ENCODE measurements around the gene RINL.
A peak's percentile ranks its signal among the peaks of the same experiment; 100 is the strongest.

Gene RINL

GRCh38 chr19:38850976-38851621, 27.0 kb downstream of the RINL start:
- Mint-ChIP-seq H3K4me3 (peak overlapping the region; percentile 93), H3K9me3 (no peaks in the 10 kb centered on the region), H3K36me3 (ENCODE audit: low read depth) (peaks cover 33% of the 10 kb centered on the region), H3K27me3 (peaks cover 3% of the 10 kb centered on the region), H3K27ac (peak overlapping the region; percentile 99), H3K4me1 (peaks cover 60% of the 10 kb centered on the region)
- DNase-seq (peak; percentile 56), ATAC-seq (no peak)

- ATAC-seq (peak; percentile 87), DNase-seq (peak; percentile 97)
- Mint-ChIP-seq H3K27me3 (peaks cover 3% of the 10 kb centered on the region), H3K27ac (peak overlapping the region; percentile 99), H3K9me3 (no peaks in the 10 kb centered on the region), H3K4me3 (peak overlapping the region; percentile 93), H3K36me3 (ENCODE audit: low read depth) (peaks cover 39% of the 10 kb centered on the region), H3K4me1 (peaks cover 66% of the 10 kb centered on the region)
Measured at GRCh38 chr19:38850436-38850975, 27.6 kb downstream of the RINL start.

GRCh38 chr19:38849860-38850435, 28.1 kb downstream of the RINL start, which contains the start of gene HNRNPL:
HNRNPL (minus strand) TSS chr19:38849986; CDS start chr19:38849966, 20 bp downstream.
- ATAC-seq (peak; percentile 69), DNase-seq (peak; percentile 99)
- H3K27me3 Mint-ChIP-seq: peaks cover 3% of the 10 kb centered on the region
- H3K4me1 Mint-ChIP-seq: peaks cover 71% of the 10 kb centered on the region
- peak within 1 kb of the TSS; percentile 93 for H3K4me3 Mint-ChIP-seq
- no peaks in the 10 kb centered on the region for H3K9me3 Mint-ChIP-seq
- peak within 1 kb of the TSS; percentile 99 for H3K27ac Mint-ChIP-seq
- H3K36me3 Mint-ChIP-seq (ENCODE audit: low read depth): peaks cover 44% of the 10 kb centered on the region

GRCh38 chr19:38849147-38849859, 28.8 kb downstream of the RINL start:
- Mint-ChIP-seq H3K36me3 (ENCODE audit: low read depth) (peaks cover 49% of the 10 kb centered on the region), H3K4me1 (peaks cover 78% of the 10 kb centered on the region), H3K27me3 (peaks cover 3% of the 10 kb centered on the region), H3K9me3 (no peaks in the 10 kb centered on the region), H3K4me3 (peak overlapping the region; percentile 93), H3K27ac (peak overlapping the region; percentile 99)
- ATAC-seq: peak; percentile 6
- peak; percentile 100 for DNase-seq

GRCh38 chr19:38848299-38849146, 29.6 kb downstream of the RINL start:
- no peak for DNase-seq
- Mint-ChIP-seq H3K4me3 (peak overlapping the region; percentile 93), H3K36me3 (ENCODE audit: low read depth) (peaks cover 57% of the 10 kb centered on the region), H3K27ac (peak overlapping the region; percentile 99), H3K9me3 (no peaks in the 10 kb centered on the region), H3K27me3 (peaks cover 3% of the 10 kb centered on the region), H3K4me1 (peaks cover 82% of the 10 kb centered on the region)
- ATAC-seq: no peak

GRCh38 chr19:38846097-38846496, 32.0 kb downstream of the RINL start:
- H3K36me3 Mint-ChIP-seq (ENCODE audit: low read depth): peaks cover 81% of the 10 kb centered on the region
- peak overlapping the region; percentile 83 for H3K27ac Mint-ChIP-seq
- ATAC-seq: no peak
- peaks cover 3% of the 10 kb centered on the region for H3K27me3 Mint-ChIP-seq
- H3K9me3 Mint-ChIP-seq: no peaks in the 10 kb centered on the region
- DNase-seq: no peak
- peak overlapping the region; percentile 45 for H3K4me3 Mint-ChIP-seq
- peaks cover 92% of the 10 kb centered on the region for H3K4me1 Mint-ChIP-seq

GRCh38 chr19:38845374-38846024, 32.6 kb downstream of the RINL start:
- peak overlapping the region; percentile 83 for H3K27ac Mint-ChIP-seq
- H3K4me1 Mint-ChIP-seq: peaks cover 92% of the 10 kb centered on the region
- peaks cover 3% of the 10 kb centered on the region for H3K27me3 Mint-ChIP-seq
- peak overlapping the region; percentile 45 for H3K4me3 Mint-ChIP-seq
- H3K9me3 Mint-ChIP-seq: no peaks in the 10 kb centered on the region
- ATAC-seq (no peak), DNase-seq (no peak)
- H3K36me3 Mint-ChIP-seq (ENCODE audit: low read depth): peaks cover 87% of the 10 kb centered on the region

- Mint-ChIP-seq H3K4me3 (peak overlapping the region; percentile 52), H3K27me3 (peaks cover 1% of the 10 kb centered on the region), H3K27ac (peak overlapping the region; percentile 96), H3K36me3 (ENCODE audit: low read depth) (peaks cover 94% of the 10 kb centered on the region), H3K9me3 (no peaks in the 10 kb centered on the region), H3K4me1 (peaks cover 96% of the 10 kb centered on the region)
- no peak for DNase-seq
- ATAC-seq: no peak
Measured at GRCh38 chr19:38844093-38844686, 33.9 kb downstream of the RINL start.

- H3K27ac Mint-ChIP-seq: peak overlapping the region; percentile 96
- H3K27me3 Mint-ChIP-seq: no peaks in the 10 kb centered on the region
- peaks cover 95% of the 10 kb centered on the region for H3K4me1 Mint-ChIP-seq
- H3K4me3 Mint-ChIP-seq: peak overlapping the region; percentile 81
- no peak for ATAC-seq
- peaks cover 94% of the 10 kb centered on the region for H3K36me3 Mint-ChIP-seq (ENCODE audit: low read depth)
- DNase-seq: no peak
- H3K9me3 Mint-ChIP-seq: no peaks in the 10 kb centered on the region
Measured at GRCh38 chr19:38843175-38843758, 34.8 kb downstream of the RINL start.

- DNase-seq (peak; percentile 59), ATAC-seq (peak; percentile 78)
- H3K4me1 Mint-ChIP-seq: peaks cover 89% of the 10 kb centered on the region
- no peaks in the 10 kb centered on the region for H3K27me3 Mint-ChIP-seq
- peaks cover 93% of the 10 kb centered on the region for H3K36me3 Mint-ChIP-seq (ENCODE audit: low read depth)
- peak overlapping the region; percentile 81 for H3K4me3 Mint-ChIP-seq
- H3K27ac Mint-ChIP-seq: peak overlapping the region; percentile 96
- H3K9me3 Mint-ChIP-seq: no peaks in the 10 kb centered on the region
Measured at GRCh38 chr19:38842439-38843174, 35.5 kb downstream of the RINL start.

- no peak for DNase-seq
- Mint-ChIP-seq H3K27me3 (no peaks in the 10 kb centered on the region), H3K9me3 (no peaks in the 10 kb centered on the region), H3K36me3 (ENCODE audit: low read depth) (peaks cover 93% of the 10 kb centered on the region), H3K27ac (peak overlapping the region; percentile 96), H3K4me1 (peaks cover 82% of the 10 kb centered on the region), H3K4me3 (peak overlapping the region; percentile 81)
- no peak for ATAC-seq
Measured at GRCh38 chr19:38841787-38842438, 36.2 kb downstream of the RINL start.

GRCh38 chr19:38841180-38841766, 36.8 kb downstream of the RINL start:
- no peaks in the 10 kb centered on the region for H3K9me3 Mint-ChIP-seq
- H3K27me3 Mint-ChIP-seq: no peaks in the 10 kb centered on the region
- DNase-seq: no peak
- H3K27ac Mint-ChIP-seq: peak overlapping the region; percentile 96
- peaks cover 78% of the 10 kb centered on the region for H3K4me1 Mint-ChIP-seq
- H3K36me3 Mint-ChIP-seq (ENCODE audit: low read depth): peaks cover 96% of the 10 kb centered on the region
- no peak for ATAC-seq
- peak overlapping the region; percentile 81 for H3K4me3 Mint-ChIP-seq
